ENCODE results near the gene RCAN3. TPM values are rescaled to one million over a fixed set of nuclear protein-coding genes. Genes with fewer than 3 reads are reported as not detected.
"Not testable (repeated sequence)": the region's sequence is repeated elsewhere in the genome, so short reads cannot be mapped to it uniquely, and the experiment has no call there.

RCAN3 gene
- total RNA-seq, result 10 to 100 TPM; 51.2 to 56.6 TPM

DNA sequence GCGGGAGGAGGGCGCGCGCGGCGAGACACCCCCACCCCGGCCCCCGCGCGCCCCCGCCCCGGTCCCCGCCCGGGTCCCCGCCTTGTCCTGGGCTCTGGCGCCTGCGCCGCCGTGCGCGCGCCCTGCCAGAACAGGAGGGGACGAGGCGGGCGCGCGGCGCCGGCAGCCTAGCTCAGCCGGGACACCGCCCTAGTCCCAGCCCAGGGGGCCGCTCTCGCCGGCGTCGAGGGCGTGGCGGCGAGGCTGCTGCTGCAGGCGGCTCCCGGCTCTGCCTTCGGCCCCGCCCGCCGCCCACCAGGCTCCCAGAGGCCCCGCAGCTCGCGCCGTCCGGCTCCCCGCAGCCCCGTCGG lies at the start of gene RCAN3:
Gene RCAN3, plus strand, starts transcription at position 128 of the 350 bp plus-strand sequence. CDS start 11,537 bp downstream, outside the sequence.
- POLR2A ChIA-PET, result interaction anchor here (0.7 to 1.9 kb wide), 6 partner anchors 12 to 139 kb away, joined by 3 to 5 read pairs (median 4); no protein-coding TSS in a partner anchor
- CTCF ChIA-PET, result interaction anchor here (1.1 to 2.1 kb wide), 4 partner anchors 24 to 88 kb away, joined by 3 to 9 read pairs (median 5); partner anchors contain the start of gene NIPAL3

DNA sequence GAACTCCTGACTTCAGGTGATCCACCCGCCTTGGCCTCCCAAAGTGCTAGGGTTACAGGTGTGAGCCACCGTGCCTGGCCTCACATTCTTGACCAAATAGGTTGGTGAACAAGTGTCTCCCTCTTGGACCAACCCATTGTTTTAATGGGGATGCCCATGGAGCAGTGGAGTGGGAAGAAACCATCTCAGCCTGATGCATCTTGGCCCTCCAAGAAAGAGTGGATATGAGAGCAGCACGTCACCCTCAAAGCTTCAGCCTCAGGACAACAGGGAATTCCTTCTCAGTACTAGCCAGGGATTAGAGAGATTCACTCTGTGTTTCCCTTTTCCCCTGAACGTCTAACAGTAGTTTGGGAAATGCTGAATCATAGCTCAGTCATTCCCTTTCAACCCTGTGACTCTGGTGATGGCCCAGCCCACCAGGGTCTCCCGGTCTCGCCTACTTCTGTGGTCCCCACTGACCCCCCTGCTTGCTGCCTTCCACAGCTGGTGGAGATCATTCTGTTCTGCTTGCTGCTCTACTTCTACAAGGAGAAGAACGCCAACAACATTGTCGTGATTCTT lies 49.6 kb upstream of the RCAN3 start:
- POLR2A ChIA-PET, result no interaction called here
- CTCF ChIA-PET, result interaction anchor here (1.0 kb wide), 2 partner anchors 19 to 38 kb away, joined by 3 to 4 read pairs; partner anchors contain the start of gene NIPAL3

DNA sequence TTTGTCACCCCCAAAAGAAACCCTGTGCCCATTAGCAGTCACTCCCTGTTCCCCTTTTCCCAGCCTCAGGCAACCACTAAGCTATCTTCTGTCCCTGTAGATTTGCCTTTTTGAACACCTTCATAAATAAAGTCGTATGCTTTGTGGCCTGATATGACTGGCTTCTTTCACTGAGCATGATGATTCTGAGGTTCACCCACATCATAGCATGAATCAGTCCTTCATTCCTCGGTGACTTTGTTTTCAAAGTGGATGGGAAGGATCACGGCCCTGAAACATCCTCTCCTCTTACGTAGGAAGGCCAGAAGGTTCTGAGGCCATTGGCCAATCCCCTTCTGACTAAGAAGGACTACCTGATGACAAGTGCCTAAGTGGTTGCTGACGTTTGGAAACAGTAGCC lies 48.0 kb upstream of the RCAN3 start:
- ChIA-PET CTCF (no interaction called here), POLR2A (no interaction called here)

DNA sequence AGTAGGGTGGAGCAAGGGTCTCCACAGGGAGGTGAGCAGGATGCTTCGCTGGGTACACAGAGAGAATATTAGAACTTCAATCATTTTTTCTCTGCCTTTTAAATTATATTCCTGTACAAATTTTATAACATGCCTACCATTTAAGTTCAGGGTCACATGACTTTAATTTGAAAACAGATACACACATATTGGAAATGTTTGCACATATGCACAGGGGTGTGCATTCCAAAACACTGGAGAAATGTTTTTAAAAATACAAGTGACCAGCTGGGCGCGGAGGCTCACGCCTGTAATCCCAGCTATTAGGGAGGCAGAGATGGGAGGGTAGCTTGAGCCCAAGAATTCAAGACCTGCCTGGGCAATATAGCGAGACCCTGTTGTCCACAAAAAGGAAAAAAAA lies 47.4 kb upstream of the RCAN3 start:
- CTCF ChIA-PET, result no interaction called here
- POLR2A ChIA-PET, result no interaction called here

DNA sequence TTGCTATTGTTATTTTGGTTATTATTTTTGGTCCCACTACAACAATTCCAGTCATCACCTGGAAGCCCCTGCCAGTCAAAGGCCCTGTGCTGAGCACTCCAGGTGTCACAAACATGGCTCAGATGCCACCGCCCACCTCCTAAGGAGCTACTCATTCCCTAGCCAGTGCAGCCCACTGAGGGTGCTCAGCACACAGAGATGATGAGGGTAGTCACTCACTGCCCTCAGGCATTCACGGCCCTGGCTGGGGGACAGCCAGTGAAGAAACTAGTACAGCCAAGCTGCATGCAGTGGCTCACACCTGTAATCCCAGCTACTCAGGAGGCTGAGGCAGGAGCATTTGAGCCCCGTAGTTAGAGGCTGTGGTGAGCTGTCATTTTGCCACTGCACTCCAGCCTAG lies 44.8 kb upstream of the RCAN3 start:
- ChIA-PET CTCF (interaction anchor here (0.6 kb wide), 1 partner anchor 43 kb away, joined by 3 read pairs; no protein-coding TSS in a partner anchor), POLR2A (no interaction called here)

DNA sequence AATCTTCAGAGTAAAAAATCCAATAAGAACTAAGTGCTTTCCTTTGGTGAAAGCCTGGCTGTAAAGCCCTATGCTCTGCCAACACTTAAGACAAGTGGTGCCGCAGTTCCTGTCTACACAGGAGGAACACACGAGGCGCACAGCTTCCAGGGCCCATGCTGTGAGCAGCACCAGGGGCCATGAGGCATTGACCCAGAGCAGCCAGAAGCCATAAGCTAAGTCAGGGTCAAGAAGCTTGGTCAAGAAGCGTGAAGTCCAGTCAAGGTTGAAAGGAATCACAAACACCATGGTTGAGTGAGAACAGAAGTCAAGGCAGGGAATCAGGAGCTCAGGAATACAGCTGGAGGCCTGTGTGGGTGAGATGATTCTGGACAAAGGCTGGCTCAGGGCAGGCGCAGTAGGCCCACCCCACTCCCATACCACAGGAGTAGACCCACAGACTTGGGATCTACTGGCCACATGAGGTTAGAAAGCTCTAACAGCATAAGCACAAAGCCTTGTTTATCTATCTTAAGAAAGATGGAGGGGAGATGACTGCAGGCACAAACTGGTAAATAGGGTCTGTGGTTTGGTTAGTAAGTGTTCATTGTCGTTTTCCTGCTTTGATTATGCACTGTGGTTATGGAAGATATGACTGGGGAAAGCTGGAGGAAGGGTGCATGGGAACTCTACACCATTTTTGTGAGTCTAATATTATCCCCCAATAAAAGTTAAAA lies 42.9 kb upstream of the RCAN3 start:
- ChIA-PET POLR2A (no interaction called here), CTCF (interaction anchor here (1.4 kb wide), 2 partner anchors 14 to 127 kb away, joined by 3 read pairs; no protein-coding TSS in a partner anchor)

DNA sequence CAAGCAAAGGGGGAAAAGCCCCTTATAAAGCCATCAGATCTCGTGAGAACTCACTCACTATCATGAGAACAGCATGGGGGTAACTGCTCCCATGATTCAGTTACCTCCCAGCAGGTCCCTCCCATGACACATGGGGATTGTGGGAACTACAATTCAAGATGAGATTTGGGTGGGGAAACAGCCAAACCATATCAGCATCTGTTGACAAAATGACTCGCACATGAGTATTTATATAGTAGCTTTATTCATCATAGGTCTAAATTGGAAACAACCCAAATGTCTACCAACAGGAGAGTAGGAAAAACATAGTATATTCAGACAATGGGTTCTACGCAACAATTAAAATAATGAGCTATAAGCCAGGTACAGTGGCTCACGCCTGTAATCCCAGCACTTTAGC lies 40.5 kb upstream of the RCAN3 start:
- POLR2A ChIA-PET, result interaction anchor here (0.6 kb wide), 1 partner anchor 79 kb away, joined by 3 read pairs; no protein-coding TSS in a partner anchor
- CTCF ChIA-PET, result not testable (repeated sequence)

DNA sequence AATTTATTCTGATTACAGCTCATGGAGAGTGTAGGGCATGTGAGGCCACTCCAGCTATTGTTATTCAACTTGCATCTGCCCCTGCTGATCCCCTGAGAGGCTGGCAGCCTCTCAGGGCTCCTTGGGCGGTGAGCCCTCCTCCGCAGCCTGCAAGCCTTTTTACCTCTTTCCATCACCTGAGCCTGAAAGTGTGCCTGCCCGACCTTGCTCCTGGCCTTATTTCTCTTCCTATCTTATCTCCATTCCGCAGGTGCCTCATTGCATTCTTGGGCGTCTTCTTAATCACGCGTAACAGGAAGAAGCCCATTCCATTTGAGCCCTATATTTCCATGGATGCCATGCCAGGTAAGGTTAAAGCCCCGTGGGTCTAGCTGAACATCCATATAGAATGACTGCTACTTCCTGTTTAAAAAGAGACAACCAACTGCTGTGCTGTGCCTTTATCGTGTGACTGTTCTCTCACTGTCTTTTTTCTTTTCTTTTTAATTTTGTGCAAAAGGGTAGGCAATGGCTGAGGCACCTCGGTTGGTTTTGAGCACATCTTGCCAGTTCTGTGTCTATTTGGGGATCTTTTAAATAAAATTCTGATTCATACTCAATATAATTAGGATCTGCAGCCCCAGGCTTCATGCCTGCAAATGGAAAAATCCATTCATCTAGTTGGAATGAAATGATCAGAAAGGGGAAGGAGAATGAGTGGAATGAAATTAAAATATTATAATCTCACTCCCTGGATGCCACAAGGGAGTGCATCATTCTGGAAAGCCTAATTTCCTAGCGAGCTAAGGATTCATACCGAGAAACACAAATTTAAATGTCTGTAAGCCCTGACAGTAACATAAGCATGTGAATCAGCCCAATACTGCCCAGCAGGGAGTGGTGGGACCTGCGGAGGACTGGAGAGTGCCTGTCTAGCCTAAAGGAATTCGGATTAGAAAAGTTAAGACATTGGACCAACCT lies 38.6 kb upstream of the RCAN3 start:
- CTCF ChIA-PET, result interaction anchor here (1.3 kb wide), 1 partner anchor 16 kb away, joined by 3 read pairs; no protein-coding TSS in a partner anchor
- POLR2A ChIA-PET, result no interaction called here

DNA sequence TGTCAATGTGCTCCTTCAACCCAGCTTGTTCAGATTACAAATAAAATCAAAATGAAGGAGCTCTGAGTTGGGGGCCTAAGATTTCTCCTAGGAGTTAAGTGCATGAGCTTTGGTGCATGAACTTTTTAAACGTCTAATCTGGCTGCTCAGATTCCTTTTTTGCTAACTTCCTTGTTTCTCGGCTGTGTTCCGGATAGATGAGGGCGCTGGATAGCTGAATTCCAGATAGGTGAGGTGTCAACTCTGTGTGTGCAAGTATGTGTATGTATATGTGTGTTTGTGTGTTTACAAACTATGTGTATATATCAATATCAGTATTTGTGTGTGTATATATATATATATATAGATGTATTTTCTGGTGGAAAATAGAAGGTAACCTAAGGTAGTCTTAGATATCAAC lies 37.5 kb upstream of the RCAN3 start:
- CTCF ChIA-PET, result interaction anchor here (1.3 kb wide), 1 partner anchor 17 kb away, joined by 3 read pairs; no protein-coding TSS in a partner anchor
- POLR2A ChIA-PET, result no interaction called here

DNA sequence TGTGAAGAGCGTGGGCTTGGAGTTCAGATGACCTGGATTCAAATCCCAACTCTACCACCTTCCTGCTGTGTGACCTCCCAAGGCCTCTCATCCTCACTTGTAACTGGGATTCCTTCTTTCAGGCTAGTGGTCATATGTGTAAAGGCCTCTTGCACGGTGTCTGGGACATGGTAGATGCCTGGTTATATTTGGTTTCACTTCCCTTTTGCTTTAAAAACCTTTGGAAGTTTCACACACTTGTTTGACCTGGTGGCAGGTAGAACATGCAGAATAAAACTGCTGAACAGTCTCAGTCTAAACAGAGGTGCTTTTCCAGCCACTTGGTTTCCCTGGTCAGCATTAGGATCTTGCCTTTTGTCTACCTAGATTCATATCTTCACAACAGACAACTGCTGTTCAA lies 37.0 kb upstream of the RCAN3 start:
- CTCF ChIA-PET, result interaction anchor here (0.6 kb wide), 1 partner anchor 508 kb away, joined by 3 read pairs; no protein-coding TSS in a partner anchor
- POLR2A ChIA-PET, result no interaction called here

DNA sequence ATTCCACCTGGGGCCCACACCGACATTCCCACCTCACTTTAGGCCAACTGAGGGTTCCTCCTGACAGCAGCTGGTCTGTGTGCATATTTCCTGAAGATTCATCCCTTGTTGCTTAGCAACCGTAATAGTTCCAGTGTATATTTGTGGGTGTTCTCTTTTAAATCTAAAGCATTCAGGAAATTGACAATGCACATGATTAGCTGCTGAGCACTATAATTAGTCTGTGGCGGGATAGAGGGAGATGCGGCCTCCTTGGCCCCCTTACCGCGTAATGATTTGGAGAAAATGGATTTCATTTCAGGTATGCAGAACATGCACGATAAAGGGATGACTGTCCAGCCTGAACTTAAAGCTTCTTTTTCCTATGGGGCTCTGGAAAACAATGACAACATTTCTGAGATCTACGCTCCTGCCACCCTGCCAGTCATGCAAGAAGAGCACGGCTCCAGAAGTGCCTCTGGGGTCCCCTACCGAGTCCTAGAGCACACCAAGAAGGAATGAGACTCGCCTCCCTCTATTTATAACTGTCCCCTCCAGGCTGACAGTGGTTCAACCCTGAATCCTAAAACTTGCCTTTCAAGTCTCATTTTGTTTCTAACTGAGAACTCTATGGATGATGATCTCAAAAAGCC lies 33.8 kb upstream of the RCAN3 start:
- CTCF ChIA-PET, result no interaction called here

DNA sequence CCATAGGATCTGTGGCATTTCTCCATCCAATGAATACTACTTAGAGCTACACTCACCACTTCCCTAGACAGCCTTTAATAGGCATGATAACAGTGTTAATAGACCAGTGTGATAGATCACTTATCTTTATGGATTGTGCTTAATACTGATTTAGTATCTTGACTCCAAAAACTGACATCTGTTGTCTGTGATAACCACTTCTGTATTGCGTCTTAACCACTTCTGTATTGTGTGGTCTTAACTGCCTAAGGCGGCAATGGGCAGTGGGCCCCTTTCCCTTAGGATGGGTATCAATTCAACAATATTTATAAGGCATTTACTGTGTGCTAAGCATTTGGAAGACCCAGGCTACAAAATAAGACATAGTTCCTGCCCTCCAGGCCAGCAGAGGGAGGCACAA lies 32.0 kb upstream of the RCAN3 start:
- CTCF ChIA-PET, result no interaction called here

More for the DNA sequence above, 33.8 kb upstream of the RCAN3 start:
- POLR2A ChIA-PET, result no interaction called here

DNA sequence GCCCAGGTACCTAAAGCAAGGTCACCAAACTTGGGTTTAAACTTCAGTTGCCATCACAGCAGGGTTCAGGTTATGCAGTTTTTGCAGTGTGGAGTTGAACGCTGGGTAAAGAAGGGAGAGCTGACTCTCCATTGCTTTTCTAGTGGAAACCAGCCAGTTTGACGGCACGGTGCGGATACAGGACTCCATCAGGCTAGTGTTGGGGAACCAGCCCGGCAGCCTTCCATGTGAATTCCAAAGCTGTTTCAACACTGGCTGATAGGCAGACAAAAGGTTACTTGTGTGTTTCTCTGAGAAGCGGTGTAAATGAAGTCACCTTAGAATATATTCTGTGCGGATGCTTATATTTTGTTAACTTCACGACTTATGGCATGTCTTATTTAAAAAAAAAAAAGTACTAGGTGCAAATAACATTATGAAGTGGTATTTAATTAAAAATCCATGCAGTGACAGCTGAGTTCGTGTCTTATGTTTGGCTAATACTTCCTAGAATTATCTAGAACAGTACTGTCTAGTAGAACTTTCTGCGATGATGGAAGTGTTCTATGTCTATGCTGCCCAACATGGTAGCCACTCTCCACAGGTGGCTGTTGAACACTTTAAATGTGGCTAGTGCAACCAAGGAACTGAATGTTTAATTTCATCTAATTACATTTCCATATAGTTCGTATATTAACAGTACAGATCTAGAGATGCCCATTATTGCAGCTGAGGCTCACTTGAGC lies 29.9 kb upstream of the RCAN3 start:
- POLR2A ChIA-PET, result no interaction called here

More for the DNA sequence above, 32.0 kb upstream of the RCAN3 start:
- POLR2A ChIA-PET, result no interaction called here

DNA sequence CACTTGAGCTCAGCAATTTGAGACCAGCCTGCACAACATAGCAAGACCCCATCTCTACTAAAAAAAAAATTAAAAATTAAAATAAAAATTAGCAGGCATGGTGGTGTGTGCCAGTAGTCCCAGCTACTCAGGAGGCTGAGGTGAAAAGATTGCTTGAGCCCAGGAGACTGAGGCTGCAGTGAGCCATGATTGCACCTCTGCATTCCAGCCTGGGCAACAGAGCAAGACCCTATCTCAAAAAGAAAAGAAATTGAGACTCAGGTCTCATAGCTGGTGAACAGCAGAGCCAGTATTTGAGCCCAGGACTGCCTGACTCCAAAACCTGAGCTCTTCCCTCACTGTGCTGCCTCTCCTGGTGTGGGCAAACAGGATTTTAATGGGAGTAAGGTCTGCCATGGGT lies 28.4 kb upstream of the RCAN3 start:
- POLR2A ChIA-PET, result interaction anchor here (1.1 kb wide), 1 partner anchor 113 kb away, joined by 3 read pairs; no protein-coding TSS in a partner anchor

More for the DNA sequence above, 29.9 kb upstream of the RCAN3 start:
- CTCF ChIA-PET, result interaction anchor here (0.7 kb wide), 1 partner anchor 740 kb away, joined by 4 read pairs; no protein-coding TSS in a partner anchor

DNA sequence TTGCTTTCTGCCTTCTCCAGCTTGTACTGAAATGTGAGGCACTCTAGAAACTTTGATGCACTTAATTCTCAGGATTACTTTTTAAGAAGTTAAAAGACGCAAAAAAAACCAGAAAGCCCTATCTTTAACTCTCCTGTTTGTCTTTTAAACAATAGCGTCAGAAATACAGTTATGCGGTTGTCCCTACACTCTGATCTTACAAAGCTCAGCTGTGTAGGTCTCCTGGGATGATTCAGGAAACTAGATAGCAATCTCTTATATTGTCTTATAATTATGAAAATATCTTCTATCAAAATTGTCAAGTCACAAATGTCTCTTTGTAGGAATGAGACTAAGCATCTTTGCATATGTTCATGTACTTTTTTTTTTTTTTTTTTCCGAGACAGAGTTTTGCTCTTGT lies 26.9 kb upstream of the RCAN3 start:
- CTCF ChIA-PET, result interaction anchor here (0.7 kb wide), 1 partner anchor 29 kb away, joined by 4 read pairs; no protein-coding TSS in a partner anchor
- POLR2A ChIA-PET, result no interaction called here

More for the DNA sequence above, 28.4 kb upstream of the RCAN3 start:
- CTCF ChIA-PET, result interaction anchor here (1.5 kb wide), 1 partner anchor 14 kb away, joined by 3 read pairs; no protein-coding TSS in a partner anchor

DNA sequence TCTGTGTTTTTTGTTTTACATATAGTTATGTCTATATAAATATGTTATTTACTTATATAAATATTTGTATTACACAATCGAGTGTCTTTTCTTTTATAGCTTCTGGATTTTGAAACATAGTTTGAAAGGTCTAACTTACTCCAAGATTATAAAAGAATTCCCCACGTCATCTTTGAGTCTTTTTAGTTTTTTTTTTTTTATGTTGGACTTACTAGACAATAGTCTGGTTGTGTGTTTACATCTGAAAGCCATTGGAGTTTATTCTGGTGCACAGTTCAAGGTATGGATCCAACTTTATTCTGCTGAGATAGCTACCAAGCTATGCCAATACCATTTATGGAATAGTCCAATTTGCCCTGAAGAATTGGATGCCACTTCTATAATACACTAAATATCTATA lies 26.1 kb upstream of the RCAN3 start:
- POLR2A ChIA-PET, result no interaction called here
- CTCF ChIA-PET, result interaction anchor here (0.7 to 1.2 kb wide), 3 partner anchors 9 to 32 kb away, joined by 3 to 4 read pairs (median 3); no protein-coding TSS in a partner anchor

DNA sequence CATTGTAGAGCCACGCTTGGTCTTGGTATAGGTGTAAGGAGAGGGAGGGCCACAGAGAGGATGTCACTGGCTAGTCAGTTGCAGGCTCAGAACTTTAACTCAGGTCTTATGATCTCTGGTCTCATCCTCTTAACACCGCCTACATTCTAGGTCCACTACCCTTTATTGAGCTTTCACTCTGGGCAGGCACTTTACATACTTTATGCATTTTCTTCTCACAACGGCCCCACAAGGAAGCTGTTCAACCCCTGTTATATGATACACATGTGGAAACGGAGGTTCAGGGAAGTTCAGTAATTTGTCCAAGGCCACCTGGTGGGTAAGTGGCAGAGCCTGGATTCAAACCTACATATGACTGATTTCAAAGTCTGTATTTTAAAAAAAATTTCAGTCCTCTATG lies 25.3 kb upstream of the RCAN3 start:
- POLR2A ChIA-PET, result no interaction called here

DNA sequence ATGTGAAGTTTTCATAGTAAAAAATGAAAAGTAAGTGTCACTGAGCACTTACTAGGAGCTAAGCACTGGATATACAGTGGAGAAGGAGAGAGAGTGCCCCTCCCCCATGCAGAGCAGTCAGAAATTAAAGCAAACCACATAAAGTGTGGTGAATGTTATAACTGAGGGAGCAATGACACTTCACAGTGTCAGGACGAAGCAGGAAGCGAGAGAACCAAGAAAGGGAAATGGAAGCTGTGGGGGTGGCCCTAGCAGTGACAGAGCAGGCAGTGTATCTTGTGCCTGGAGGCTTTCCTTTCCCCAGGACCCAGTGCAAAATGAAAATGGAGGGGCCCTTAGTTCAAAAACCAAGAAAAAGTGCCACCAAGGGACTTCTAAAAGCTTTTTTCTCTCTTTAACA lies 21.5 kb upstream of the RCAN3 start:
- ChIA-PET POLR2A (interaction anchor here (0.6 to 1.2 kb wide), 3 partner anchors 20 to 154 kb away, joined by 3 to 5 read pairs (median 3); partner anchors contain the start of gene RCAN3), CTCF (interaction anchor here (1.0 to 1.8 kb wide), 3 partner anchors 20 to 55 kb away, joined by 3 to 10 read pairs (median 8); no protein-coding TSS in a partner anchor)

More for the DNA sequence above, 25.3 kb upstream of the RCAN3 start:
- CTCF ChIA-PET, result interaction anchor here (0.8 to 1.2 kb wide), 3 partner anchors 10 to 31 kb away, joined by 3 read pairs; no protein-coding TSS in a partner anchor
